ENCODE results near the gene PSMD13. TPM values are rescaled to one million over a fixed set of nuclear protein-coding genes. Genes with fewer than 3 reads are reported as not detected.

The PSMD13 gene
- 67.0 and 81.2 TPM in 2 replicates for total RNA-seq

DNA sequence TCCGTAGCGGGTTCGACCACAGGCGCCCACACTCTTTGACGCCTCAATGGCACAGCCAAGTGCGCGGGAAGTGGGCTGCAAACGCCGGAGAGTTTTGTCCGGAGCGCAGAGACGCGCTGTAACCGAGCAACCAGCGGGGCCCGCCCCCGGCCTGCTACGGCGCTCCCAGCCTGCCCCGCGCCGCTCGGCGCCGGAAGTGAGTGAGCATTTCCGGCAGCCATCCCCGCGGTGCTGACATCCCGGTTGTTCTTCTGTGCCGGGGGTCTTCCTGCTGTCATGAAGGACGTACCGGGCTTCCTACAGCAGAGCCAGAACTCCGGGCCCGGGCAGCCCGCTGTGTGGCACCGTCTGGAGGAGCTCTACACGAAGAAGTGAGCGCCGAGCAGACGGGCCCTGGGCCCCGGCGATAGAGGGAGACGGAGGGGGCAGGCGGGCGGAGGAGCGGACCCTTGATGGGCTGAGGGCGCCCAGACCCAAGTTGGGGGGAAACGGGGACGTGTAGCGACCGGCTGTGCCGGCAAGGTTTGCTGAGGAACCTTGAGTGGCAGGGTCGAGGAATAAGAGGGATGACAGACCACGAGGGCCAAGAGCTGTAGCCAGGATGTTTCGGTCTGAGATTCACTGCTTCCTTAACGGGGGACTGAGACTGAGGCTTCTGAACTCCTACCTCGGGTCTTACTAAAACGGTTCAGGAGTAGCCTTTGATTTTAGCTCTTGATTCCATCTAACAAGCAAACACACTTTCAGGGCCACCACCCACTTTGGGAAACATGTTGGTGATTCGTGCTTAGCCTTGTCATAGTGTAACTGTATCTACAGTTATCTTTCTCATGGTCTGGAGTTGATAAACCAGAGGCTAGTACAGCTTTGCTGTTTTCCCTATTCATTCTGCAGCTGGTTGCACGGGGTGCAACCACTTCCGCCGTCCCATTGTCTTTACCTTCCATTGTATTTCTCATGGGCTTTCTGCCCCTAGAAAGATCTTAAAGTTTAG lies at the start of gene PSMD13:
PSMD13 (plus strand) TSS at position 203 of the 994 bp plus-strand sequence; CDS start at position 277, 74 bp downstream.

GRCh38 chr11:192674-193128 lies 44.1 kb upstream of the PSMD13 start, which contains the start of gene SCGB1C1:
Gene SCGB1C1, plus strand, starts transcription at chr11:193078. Its CDS starts 22 bp downstream, at chr11:193100.

DNA sequence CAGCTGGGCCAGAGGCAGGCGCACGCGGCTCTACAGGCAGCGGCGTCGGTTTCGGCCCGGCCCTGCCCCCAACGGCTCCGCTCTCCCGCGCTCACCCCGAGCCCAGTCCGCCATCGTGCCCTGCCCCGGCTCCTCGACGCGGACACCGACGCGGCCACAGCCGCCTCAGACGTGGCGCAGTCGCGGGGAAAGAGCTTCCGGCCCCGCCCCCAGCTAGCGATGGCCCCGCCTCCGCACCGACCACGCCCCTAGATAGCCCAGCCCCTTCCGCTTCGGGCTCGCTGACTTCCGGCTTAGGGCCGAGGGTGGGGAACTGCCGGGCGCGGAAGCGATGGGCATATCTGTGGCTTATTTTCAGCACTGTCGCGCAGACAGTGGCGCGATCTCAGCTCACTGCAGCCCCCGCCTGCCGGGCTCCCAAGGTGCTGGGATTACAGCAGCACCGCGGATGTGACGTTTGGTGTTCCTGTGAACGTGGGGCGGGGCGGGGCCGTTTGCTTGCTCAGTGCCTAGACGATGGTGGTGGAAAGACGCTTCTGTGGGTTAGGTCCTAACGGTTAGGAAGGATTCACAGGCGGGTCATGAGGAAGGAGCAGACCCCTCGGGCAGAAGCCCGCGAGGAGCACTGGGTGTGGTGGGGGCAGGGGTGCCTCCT lies 29.4 kb upstream of the PSMD13 start, which contains the start of the genes BET1L and RIC8A:
BET1L (minus strand) TSS at position 192 of the 655 bp plus-strand sequence; CDS start at position 114, 78 bp downstream.
RIC8A (plus strand) TSS at position 501 of the 655 bp plus-strand sequence. CDS start 1,147 bp downstream, outside the sequence.

GRCh38 chr11:235997-236773 lies 591 bp upstream of the PSMD13 start, which contains the start of gene SIRT3:
Gene SIRT3, minus strand, starts transcription at chr11:236342. Its CDS starts 14 bp downstream, at chr11:236328.

GRCh38 chr11:278001-278951 lies 41.5 kb downstream of the PSMD13 start, which contains the start of gene NLRP6:
Gene NLRP6, plus strand, starts transcription at chr11:278407. Its CDS starts 163 bp downstream, at chr11:278570.

DNA sequence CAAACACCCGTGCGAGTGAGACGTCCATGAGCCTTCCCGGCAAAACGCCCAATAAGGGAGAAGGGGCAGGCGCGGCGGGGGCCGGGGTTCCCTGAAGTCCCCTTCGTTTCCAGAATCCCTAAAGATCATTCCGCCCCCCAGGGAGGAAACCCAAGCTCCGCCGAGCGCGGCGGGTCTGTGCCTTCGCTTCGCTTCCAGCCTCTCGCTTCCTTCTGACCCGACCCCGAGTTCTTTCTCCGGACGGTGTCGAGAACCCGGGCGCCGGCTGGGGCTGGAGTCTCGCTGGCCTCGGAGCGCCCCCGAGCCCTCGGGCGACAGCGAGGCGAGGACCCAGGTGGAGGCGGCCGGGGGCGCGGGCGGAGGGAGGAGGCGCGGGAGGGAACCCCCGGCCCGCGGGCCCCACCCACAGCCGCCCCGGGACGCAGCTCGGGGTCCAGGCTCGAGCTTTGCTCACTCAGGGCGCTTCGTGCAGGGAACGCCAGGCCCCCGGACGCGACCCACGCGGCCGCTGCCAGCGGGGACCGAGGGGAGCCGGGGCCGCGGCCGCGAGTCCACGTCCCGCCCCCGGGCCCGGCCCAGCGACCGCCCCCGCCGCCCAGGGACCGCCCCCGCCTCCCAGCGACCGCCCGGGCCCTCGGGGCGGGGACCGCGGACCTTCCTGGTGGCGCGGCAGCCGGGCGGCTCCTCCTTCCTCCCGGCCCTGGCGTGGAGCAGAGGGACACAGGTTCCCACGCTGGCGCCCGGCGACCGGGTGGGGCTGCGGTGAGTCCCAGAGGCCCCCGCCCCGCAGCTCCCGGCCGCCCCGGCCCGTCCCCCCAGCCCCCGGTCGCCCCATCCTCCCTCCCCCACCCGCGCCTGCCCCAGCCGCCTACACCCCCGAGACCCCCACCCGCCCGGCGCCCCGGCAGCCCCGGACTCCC lies 52.0 kb downstream of the PSMD13 start, which contains the start of gene PGGHG:
PGGHG (plus strand) TSS at position 649 of the 920 bp plus-strand sequence. CDS start 691 bp downstream, outside the sequence.

DNA sequence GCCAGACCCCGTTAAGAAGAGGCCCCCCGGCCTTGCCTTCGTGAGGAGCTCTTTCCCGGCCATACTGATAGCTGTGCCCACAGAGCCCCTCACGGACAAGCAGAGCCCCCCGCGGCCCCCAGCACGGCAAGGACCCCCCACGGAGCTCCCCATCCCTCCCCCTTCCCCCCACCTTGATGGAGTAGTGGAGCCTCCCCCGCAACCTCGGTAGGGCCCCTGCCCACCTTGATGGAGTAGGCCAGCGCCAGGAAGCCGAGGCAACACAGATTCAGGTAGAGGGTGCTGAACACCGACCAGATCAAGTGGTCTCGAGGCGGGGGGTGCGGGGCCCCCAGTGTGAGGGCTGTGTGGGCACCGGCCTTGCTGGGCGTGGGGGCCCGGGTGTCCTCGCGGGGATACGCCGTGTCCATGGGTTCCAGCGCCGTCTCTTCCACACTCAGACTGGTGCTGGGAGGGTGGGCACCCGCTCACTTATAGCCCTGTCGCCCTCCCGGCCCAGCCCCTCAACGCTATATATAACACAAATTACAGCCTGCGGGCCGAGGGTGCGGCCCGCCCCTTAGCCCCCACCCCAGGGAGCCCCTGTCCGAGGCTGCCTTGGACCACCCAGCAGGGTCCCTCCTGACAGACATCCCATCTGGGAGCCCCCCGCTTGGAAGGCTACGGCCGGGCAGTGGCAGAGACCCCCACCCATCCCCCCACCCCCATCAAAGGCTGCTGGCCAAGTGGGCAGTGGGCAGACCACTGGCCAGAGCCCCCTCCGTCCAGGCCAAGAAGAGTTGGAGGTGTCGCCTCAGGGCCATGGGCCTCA lies 62.5 kb downstream of the PSMD13 start, which contains the start of gene IFITM5:
IFITM5 (minus strand) TSS at position 446 of the 811 bp plus-strand sequence; CDS start at position 410, 36 bp downstream.

Other genes with a start within 250 kb of the PSMD13 start
- gene SCGB1C1, start 43.9 kb upstream of the PSMD13 start, total RNA-seq: not detected in 2 replicates
- 40.8 and 46.0 TPM in 2 replicates for gene BET1L, start 29.6 kb upstream of the PSMD13 start, total RNA-seq
- 67.6 and 101 TPM in 2 replicates for gene RIC8A, start 29.3 kb upstream of the PSMD13 start, total RNA-seq
- 12.4 and 15.3 TPM in 2 replicates for gene SIRT3, start 634 bp upstream of the PSMD13 start, total RNA-seq
- gene NLRP6, start 41.4 kb downstream of the PSMD13 start, total RNA-seq: not detected in 2 replicates
- gene PGGHG, start 52.1 kb downstream of the PSMD13 start, total RNA-seq: 7.7 and 11.5 TPM in 2 replicates
- not detected in 2 replicates for gene IFITM5, start 62.5 kb downstream of the PSMD13 start, total RNA-seq
- gene IFITM2, start 70.8 kb downstream of the PSMD13 start, total RNA-seq: 427 and 562 TPM in 2 replicates
- 393 and 397 TPM in 2 replicates for gene IFITM1, start 77.1 kb downstream of the PSMD13 start, total RNA-seq
- 564 and 629 TPM in 2 replicates for gene IFITM3, start 83.9 kb downstream of the PSMD13 start, total RNA-seq
- 5.1 and 8.8 TPM in 2 replicates for gene B4GALNT4, start 132.5 kb downstream of the PSMD13 start, total RNA-seq
- 0.68 and 3.5 TPM in 2 replicates for gene PKP3, start 157.2 kb downstream of the PSMD13 start, total RNA-seq
- 28.3 and 39.8 TPM in 2 replicates for gene SIGIRR, start 178.0 kb downstream of the PSMD13 start, total RNA-seq
- gene ANO9, start 205.0 kb downstream of the PSMD13 start, total RNA-seq: not detected in 2 replicates
- 31.2 and 50.2 TPM in 2 replicates for gene PTDSS2, start 213.3 kb downstream of the PSMD13 start, total RNA-seq